Hepatocyte (in vitro differentiated cells): Measurements from ENCODE around the gene TTC23. TPM values are rescaled to one million over a fixed set of nuclear protein-coding genes. Genes with fewer than 3 reads are reported as not detected.

Experiments used
- DNase-seq: peaks from one replicate; pipeline ENCODE4 v3.0.0-alpha.2; 2016; ENCODE audit warnings: low spot score
- H2AFZ ChIP-seq: fragments of 200-600 bp; sonication (generic); 2 replicates; pipeline ENCODE4 v1.6.0; 2016; ENCODE audit warnings: antibody characterized with exemption, mild to moderate bottlenecking
- H3K27ac ChIP-seq: fragments of 200-600 bp; sonication (generic); 2 replicates; pipeline ENCODE4 v1.5.1; 2016; ENCODE audit warnings: mild to moderate bottlenecking
- H3K27me3 ChIP-seq: fragments of 200-600 bp; sonication (generic); 2 replicates; pipeline ENCODE4 v1.6.1; 2016
- H3K36me3 ChIP-seq: fragments of 200-600 bp; sonication (generic); replicated peaks from 2 replicates; pipeline ENCODE4 v1.5.1; 2016; ENCODE audit warnings: low read depth; ENCODE audit not compliant: insufficient read depth
- H3K4me1 ChIP-seq: fragments of 200-600 bp; sonication (generic); 2 replicates; pipeline ENCODE4 v1.5.1; 2016; ENCODE audit warnings: mild to moderate bottlenecking, moderate library complexity; ENCODE audit not compliant: insufficient read depth
- H3K4me2 ChIP-seq: fragments of 200-600 bp; sonication (generic); 2 replicates; pipeline ENCODE4 v1.6.0; 2016
- H3K4me3 ChIP-seq: fragments of 200-600 bp; sonication (generic); 2 replicates; pipeline ENCODE4 v1.5.1; 2016; ENCODE audit warnings: mild to moderate bottlenecking
- H3K79me2 ChIP-seq: fragments of 200-600 bp; sonication (generic); 2 replicates; pipeline ENCODE4 v1.6.0; 2017; ENCODE audit warnings: mild to moderate bottlenecking
- H3K9me2 ChIP-seq: fragments of 200-600 bp; sonication (generic); replicated peaks from 2 replicates; pipeline ENCODE4 v1.6.0; 2017; ENCODE audit warnings: mild to moderate bottlenecking; ENCODE audit not compliant: insufficient read depth
- H3K9me3 ChIP-seq: fragments of 200-600 bp; sonication (generic); 2 replicates; pipeline ENCODE4 v1.5.1; 2016; ENCODE audit warnings: low read depth, mild to moderate bottlenecking
- H4K20me1 ChIP-seq: fragments of 200-600 bp; sonication (generic); 2 replicates; pipeline ENCODE4 v1.6.0; 2016; ENCODE audit warnings: mild to moderate bottlenecking; ENCODE audit not compliant: insufficient read depth, poor library complexity, severe bottlenecking
- CTCF ChIP-seq: fragments of 200-600 bp; sonication (generic); IDR thresholded peaks from 2 replicates; pipeline ENCODE4 v1.5.1; 2016; ENCODE audit warnings: antibody characterized with exemption, mild to moderate bottlenecking; ENCODE audit not compliant: poor library complexity
- EZH2 ChIP-seq: fragments of 200-600 bp; sonication (generic); IDR thresholded peaks from 2 replicates; pipeline ENCODE4 v1.6.1; 2016; ENCODE audit warnings: antibody characterized with exemption, mild to moderate bottlenecking, borderline replicate concordance
- EZH2phosphoT487 ChIP-seq: fragments of 200-600 bp; sonication (generic); IDR thresholded peaks from one replicate; pipeline ENCODE4 v1.6.1; 2018; ENCODE audit warnings: antibody characterized with exemption, mild to moderate bottlenecking, low read depth, moderate library complexity; ENCODE audit not compliant: unreplicated experiment, severe bottlenecking
- WGBS: methylation state at CpG from one replicate; pipeline ENCODE4 v1.1.6; 2016; ENCODE audit warnings: low lambda C conversion rate; ENCODE audit errors: missing lambda C conversion rate; 5-methylcytosine and 5-hydroxymethylcytosine counted together
- polyA plus RNA-seq: library from polyadenylated mRNA; unstranded; fragments of >200 nt; fragmentation: Nextera tagmentation; extraction: Ambion mirVana; gene quantifications from 2 replicates; pipeline ENCODE4 v1.2.1, GENCODE V29; 2016
- total RNA-seq: library from RNA; depleted of rRNA; stranded (reverse); fragments of >200 nt; gene quantifications from 2 replicates; pipeline ENCODE4 v1.2.3, GENCODE V29; 2014

The TTC23 gene
- total and polyA plus RNA-seq, 2 experiments from 2014 or later = 31.3 to 46.3 TPM

GRCh38 chr15:99141943-99142342 is 107.4 kb downstream of the TTC23 start:
- TF ChIP-seq CTCF (no peak), EZH2phosphoT487 (no peak), EZH2 (no peak)
- Histone ChIP-seq H3K9me3 (no peaks in the 10 kb centered on the region), H4K20me1 (no peaks in the 10 kb centered on the region), H3K79me2 (no peaks in the 10 kb centered on the region), H3K36me3 (no peaks in the 10 kb centered on the region), H2AFZ (no peak overlapping the region), H3K27me3 (no peaks in the 10 kb centered on the region), H3K27ac (no peak overlapping the region), H3K4me1 (peaks cover 22% of the 10 kb centered on the region), H3K9me2 (no peaks in the 10 kb centered on the region), H3K4me3 (no peak overlapping the region), H3K4me2 (no peak overlapping the region)
- DNase-seq = no peak
- WGBS = 89% methylated on average over 4 of the region's 4 CpGs

GRCh38 chr15:99140590-99140989 is 108.8 kb downstream of the TTC23 start:
- no peaks in the 10 kb centered on the region for H3K9me3 ChIP-seq
- peaks cover 22% of the 10 kb centered on the region for H3K4me1 ChIP-seq
- no peaks in the 10 kb centered on the region for H4K20me1 ChIP-seq
- no peak overlapping the region for H3K27ac ChIP-seq
- no peak overlapping the region for H2AFZ ChIP-seq
- H3K27me3 ChIP-seq = no peaks in the 10 kb centered on the region
- H3K9me2 ChIP-seq = no peaks in the 10 kb centered on the region
- H3K4me3 ChIP-seq = no peak overlapping the region
- no peak for TF ChIP-seq EZH2
- no peak for TF ChIP-seq CTCF
- no peak for TF ChIP-seq EZH2phosphoT487
- no peak overlapping the region for H3K4me2 ChIP-seq
- H3K36me3 ChIP-seq = no peaks in the 10 kb centered on the region
- DNase-seq = no peak
- no peaks in the 10 kb centered on the region for H3K79me2 ChIP-seq
- 96% methylated on average over 4 of the region's 4 CpGs for WGBS

- 91% methylated on average over 4 of the region's 4 CpGs for WGBS
- no peaks in the 10 kb centered on the region for H3K36me3 ChIP-seq
- H3K4me3 ChIP-seq = no peak overlapping the region
- DNase-seq = no peak
- no peaks in the 10 kb centered on the region for H3K9me2 ChIP-seq
- no peaks in the 10 kb centered on the region for H3K27me3 ChIP-seq
- no peaks in the 10 kb centered on the region for H3K79me2 ChIP-seq
- no peaks in the 10 kb centered on the region for H3K9me3 ChIP-seq
- H3K27ac ChIP-seq = no peak overlapping the region
- H4K20me1 ChIP-seq = no peaks in the 10 kb centered on the region
- no peak overlapping the region for H2AFZ ChIP-seq
- no peak for TF ChIP-seq EZH2
- TF ChIP-seq EZH2phosphoT487 = no peak
- TF ChIP-seq CTCF = no peak
- H3K4me2 ChIP-seq = no peak overlapping the region
- peaks cover 17% of the 10 kb centered on the region for H3K4me1 ChIP-seq
Measured at GRCh38 chr15:99139276-99139675, 110.1 kb downstream of the TTC23 start.

GRCh38 chr15:99138491-99138982 is 110.8 kb downstream of the TTC23 start:
- DNase-seq = no peak
- H3K4me3 ChIP-seq = no peak overlapping the region
- H3K27me3 ChIP-seq = no peaks in the 10 kb centered on the region
- H4K20me1 ChIP-seq = no peaks in the 10 kb centered on the region
- H3K4me2 ChIP-seq = no peak overlapping the region
- peaks cover 9% of the 10 kb centered on the region for H3K4me1 ChIP-seq
- H3K9me3 ChIP-seq = no peaks in the 10 kb centered on the region
- no peak overlapping the region for H3K27ac ChIP-seq
- TF ChIP-seq EZH2phosphoT487 (no peak), CTCF (no peak), EZH2 (no peak)
- H3K79me2 ChIP-seq = no peaks in the 10 kb centered on the region
- WGBS = 94% methylated on average over 15 of the region's 15 CpGs
- H2AFZ ChIP-seq = no peak overlapping the region
- no peaks in the 10 kb centered on the region for H3K36me3 ChIP-seq
- no peaks in the 10 kb centered on the region for H3K9me2 ChIP-seq
